NCI-H345 treated with DMSO at 0.1 percent for 48 hours (cell line): ENCODE results near the gene PKP4.

Source experiments
- DNase-seq: peaks from one replicate; lab custom pipeline; 2025; ENCODE audit not compliant: unreplicated experiment; lab: John Stamatoyannopoulos, UW

Gene PKP4

DNA sequence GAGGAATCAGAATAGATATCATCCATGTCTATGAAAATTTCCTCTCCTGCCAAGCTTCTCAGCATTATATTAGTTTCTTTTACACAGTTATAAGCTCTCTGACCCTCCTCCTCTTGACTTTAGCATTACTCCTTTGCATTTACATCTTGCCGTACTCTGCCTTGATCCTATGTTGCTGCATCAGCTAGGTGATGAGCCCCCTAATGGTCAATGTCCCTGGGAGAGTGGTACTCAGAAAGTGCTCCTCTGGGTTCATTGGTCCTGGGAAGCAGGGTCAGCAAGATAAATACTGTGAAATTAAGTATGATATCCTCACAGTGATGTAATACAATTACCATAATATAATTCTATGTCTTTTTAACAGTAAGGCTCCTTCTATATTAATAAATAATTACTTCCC, 74.1 kb downstream of the PKP4 start:
- DNase-seq: no peak

DNA sequence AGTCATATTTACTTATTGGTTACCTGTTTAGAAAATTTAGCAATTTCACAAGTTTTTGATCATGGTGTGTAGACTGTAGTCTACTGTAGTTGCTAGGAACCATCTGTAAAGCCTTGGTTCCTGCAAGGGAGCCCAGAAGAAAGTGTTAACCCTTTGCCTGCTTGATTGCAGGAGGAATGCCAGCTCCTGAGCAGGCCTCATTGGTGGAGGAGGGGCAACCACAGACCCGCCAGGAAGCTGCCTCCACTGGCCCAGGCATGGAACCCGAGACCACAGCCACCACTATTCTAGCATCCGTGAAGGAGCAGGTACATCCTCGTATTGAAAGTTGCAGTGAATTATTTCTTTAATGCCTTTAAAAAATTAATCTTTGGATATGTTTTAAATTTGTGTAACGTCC, 76.3 kb downstream of the PKP4 start:
- DNase-seq: no peak

DNA sequence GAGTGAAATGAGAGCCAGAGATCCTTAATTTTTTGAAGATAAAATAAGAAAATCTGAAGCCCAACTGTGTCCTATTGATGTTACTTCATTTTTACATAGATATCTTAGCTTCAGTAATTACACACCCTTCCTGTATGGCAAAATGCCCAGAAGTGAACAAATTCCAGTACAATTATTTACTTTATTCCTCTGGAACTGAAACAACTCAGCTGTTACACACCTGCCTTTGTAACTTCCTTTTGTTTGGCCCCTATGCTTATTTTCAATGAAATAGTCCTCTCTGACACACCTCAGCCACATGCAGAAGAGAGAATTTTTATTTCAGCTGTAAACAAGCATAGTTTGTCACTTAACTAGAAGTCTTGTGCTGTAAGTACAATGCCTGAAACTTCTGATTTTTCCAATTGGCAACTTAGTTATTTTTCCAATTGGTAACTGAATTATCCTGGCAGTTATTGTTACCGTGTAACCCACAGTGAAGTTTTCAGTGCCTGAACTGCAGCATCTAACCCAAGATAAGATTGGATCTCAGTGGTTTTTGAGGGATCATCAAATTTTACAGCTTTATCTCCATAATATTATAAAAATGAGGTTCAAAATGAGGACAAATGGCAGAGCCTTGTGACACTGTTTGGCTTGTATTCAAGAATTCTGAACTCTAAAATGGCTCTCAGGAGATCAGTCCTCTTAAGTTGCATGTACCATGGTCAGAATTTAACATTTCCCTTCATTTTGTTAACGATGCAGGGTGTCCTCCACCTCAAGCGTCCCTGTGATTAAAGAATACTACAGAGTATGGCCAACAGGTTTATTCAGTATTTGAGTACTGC, 82.6 kb downstream of the PKP4 start:
- DNase-seq: peak; percentile 78

DNA sequence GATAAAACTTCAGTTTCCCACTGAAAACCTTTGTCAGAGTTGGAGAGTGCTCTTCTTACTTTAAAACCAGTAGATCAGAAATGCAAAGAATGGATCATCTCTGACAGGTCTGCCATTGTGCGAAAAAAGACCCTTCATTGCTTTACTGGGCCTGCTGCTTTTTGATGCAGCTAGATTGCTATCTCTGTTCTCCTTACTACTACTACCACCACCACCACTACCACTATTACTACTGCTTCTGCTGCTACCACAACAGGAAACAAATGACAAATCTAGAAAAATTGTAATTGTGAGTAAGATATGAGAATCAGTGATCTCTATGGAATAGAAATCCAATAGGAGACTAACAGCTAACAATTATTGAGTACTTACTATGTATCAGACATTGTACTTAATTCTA, 85.8 kb downstream of the PKP4 start:
- DNase-seq: no peak

DNA sequence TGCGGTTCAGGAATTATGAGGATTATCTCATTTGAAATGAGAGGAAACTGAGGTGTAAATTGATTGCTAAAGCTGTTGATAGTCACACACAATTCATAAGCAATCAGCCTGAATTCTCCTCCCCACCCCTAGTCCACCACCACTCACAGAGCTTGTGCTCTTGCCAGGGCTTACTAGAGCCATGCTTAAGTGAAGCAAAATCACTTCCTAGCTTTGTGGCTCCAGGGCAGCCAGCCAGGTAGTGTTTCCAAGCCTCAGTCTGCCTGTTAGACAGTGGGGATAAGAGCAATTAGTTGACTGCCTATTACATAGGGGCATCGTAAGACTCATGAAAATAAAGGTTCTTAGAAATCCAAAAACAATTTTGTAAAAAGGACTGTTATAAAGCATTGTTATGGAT, 87.2 kb downstream of the PKP4 start:
- no peak for DNase-seq

DNA sequence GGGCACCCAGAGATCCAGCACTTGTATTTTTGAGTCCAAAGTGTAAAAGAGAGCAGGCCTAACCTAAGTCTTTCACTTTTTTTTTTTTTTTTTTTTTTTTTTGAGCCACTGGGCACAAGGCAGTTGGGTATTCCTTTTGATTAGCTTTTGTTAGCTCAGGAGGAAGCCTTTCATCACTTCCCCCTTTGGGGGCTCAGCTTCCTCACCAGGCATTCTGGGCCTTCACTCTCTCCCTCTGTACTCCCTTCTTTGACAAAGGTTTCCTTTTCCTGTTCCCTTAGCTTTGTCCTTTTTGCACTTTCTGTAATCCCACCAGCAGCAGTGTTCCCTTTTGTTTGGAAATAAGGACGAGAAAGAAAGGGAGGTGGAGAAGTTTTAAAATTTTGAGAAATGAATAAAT, 88.2 kb downstream of the PKP4 start:
- DNase-seq: no peak

DNA sequence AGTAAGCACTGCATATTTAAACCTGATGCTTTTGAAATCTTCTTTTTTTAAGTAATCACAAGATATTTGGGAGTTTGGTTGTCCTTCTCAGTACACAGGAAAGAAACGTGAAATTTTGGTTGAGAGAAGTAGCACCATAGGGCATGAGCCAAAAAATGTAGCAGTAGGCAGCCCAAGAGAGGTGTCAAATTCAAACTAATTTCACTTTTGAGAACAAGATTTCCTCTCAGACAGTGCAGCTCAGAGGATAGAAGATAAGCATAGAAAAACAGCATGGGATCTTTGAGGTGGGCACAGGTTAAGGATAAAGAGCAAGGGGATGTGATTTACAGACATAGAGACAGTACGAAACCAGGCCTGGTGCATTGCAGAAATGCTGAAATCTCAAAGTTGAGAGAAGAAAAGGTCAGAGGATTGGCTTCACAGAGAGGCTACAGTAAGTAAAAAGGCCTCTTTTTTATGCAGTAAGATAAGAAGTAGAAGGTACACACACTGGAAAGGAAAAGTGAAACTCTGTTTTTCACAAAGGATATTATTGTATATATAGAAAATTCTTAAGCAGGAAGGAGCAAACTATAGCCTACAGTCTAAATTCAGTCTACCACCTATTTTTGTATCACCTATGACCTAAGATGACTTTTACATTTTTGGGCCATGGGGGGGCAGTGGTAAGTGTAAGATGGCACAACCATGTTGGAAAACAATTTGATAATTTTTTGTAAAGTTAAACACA, 89.8 kb downstream of the PKP4 start:
- no peak for DNase-seq

DNA sequence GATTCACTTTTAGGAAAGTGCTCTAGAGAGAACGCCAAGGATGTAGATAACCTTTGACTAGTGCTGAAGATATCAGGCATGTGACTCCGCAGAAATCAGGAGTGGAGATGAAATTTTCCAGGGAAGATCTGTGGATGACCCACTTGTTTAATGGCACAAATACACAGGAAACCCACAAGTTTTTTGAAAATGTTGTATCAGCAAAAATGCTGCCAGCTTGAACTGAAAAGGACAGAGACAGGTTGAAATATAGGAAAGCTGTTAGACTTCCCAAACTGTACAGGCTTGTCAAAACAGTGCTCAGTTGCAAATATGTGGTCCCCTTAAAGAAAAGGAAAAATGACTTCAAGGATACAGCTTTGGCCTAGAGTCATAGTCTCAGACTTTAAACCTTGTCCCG, 96.5 kb downstream of the PKP4 start:
- no peak for DNase-seq

DNA sequence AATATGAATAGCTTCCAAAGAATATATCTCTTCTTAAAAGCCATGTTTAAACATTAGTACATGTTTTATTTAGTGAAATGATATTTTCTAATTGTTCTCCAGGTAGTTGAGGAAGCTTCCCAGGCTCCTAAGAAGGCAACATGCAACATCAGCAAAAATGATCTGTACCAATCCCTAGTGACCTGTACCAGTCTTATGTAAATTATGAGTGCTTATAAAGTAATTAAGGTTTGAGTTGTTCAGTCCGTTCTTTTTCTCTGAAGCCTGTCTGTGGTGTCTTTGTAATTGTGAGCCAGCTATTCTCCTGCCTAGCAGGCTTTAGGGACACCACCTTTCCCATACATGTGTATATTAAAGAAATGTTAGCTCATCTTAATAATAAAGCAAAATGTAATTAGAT, 98.2 kb downstream of the PKP4 start:
- no peak for DNase-seq

DNA sequence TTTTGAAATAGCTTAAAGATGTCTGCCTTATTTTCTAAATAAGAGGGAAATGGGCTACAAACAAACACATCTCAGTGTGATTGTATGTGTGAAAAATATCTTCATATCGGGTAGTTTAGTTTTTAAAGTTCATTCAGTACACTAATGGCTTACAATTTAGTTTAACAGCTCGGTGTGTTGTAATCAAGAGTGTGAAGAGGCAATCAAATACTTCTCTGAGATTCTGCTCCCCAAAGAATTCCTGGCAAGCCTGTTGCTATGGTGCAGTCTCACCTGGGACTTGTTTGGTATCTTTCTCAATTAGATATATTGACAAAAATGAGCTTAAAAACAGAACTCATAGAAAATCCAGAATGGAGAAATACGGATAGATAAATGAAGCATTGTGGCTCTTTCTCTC, 99.4 kb downstream of the PKP4 start:
- DNase-seq: no peak

DNA sequence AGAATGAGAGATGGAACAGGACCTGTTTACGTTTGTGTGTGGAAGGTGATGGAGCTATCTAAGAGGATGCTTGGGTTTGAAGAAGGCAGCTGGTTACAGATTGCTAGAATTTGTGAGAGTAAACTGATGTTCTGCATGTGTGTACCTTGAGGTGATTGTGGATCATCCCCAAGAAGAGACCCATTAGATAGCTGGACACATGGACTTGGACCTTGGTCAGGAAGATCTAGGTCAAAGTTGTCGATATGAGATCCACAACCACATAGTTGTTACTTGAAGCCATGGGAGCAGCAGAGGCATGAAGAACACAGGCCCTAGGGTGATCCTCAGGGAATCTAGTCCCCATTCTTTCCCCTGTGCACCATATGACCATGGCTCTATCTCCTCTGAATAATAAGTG, 101.0 kb downstream of the PKP4 start:
- DNase-seq: no peak

DNA sequence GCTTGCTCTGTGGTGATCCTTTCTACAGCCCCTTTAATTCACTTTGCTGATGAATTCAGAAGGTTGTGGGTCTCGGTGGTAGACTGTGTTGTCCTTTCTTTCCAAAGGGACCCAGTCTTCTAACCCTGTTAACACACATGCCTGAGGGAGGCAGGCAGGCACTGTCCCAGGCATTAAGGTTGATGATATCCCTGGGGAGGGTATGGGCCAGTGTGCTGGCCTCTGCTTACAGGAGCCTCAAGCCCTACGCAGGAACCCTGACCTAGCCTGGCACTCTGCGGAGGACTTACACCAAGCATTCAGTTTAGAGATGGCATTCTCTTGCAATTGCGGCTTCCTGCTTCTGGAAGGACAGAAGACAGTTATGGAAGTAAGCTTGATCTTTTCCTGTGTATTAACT, 102.5 kb downstream of the PKP4 start:
- no peak for DNase-seq

DNA sequence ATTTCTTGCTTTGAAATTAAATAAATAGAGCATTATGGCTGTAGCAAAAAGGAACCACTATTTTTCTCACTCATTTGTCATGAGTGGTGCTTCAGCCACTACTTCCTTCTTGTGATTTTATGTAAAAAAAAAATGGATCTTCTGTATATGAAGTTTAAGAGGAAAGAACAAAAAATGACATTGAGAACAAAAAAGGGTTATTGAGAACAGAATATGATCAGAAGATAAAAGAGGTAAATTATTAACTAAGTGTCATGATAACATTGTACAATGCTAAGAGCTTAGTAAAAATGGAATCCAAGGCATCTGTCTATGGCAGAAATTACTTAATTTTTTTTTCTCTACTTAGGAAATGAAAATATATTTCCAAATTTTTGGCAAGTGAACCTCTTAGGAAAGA, 103.5 kb downstream of the PKP4 start:
- DNase-seq: no peak

DNA sequence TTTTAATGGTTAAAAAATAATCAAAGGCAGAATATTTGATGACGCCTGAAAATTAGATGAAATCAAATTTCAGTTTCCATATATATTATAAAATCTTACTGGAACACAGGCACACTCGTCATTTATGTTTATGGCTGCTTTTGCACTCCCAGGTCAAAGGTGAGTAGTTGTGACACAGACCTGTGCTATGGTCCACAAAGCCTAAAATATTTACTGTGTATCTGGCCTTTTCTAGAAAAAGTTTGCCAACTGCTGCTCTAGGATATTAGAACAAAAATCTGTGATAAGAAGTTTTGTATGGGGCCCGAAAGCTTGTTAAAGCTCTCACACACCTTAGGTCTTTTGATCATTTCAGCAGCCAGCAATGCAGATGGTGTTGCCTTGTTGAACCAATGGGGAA, 104.3 kb downstream of the PKP4 start:
- no peak for DNase-seq

DNA sequence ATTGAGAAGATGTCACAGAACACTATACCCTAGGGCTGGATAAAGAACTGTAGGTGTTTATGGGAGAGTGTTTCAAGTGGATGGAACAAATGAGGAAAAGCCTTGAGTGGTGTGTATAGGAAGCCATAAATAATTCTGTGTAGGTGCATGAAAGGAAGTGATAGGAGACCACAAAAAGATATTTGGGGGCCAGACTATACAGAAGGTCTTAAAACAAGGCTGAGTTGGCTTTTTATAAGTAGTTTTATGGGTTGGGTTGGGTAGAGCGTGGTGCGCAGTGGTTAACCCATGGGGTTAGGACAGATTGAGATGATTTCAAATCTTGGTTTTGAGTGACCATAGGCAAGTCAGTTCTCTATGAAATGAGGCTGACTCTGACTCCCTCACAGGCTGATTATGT, 110.5 kb downstream of the PKP4 start:
- DNase-seq: no peak

DNA sequence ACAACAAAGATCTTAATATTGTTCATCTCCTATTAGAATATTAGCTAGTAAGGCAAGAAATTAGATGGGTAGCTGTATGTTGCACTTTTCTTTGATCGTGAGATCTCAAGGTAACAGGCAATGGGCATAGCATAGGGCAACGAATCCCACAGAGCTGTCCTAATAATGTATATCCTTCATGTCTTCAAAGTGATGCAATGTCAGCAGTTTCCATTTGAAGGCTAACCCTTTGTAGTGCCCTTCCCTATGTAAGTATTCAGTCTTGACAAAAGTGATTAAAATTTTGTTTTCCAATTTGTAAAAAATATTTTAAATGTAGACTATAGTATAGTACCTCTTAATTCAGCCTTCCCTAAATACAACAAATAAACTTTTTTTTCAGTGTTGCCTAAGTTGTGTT, 112.5 kb downstream of the PKP4 start:
- no peak for DNase-seq

DNA sequence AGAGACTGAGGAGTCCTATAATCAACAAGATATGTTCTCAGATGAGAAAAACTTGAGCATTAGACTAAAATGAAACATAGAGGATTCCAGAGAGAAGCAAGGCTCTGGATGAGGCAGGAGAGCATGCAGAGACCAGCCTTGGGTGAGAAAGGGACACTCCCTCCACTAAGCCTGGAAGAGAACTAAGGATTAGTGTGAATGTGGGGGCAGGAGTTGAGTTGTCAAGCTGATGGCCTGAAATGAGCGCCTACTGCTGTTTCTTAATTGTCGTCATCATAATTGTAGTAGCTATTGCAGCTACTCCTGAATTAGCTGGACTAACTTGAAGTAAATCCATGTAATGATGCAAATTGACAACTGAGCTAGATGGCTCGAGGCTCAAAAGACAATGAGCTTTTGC, 114.1 kb downstream of the PKP4 start:
- no peak for DNase-seq

DNA sequence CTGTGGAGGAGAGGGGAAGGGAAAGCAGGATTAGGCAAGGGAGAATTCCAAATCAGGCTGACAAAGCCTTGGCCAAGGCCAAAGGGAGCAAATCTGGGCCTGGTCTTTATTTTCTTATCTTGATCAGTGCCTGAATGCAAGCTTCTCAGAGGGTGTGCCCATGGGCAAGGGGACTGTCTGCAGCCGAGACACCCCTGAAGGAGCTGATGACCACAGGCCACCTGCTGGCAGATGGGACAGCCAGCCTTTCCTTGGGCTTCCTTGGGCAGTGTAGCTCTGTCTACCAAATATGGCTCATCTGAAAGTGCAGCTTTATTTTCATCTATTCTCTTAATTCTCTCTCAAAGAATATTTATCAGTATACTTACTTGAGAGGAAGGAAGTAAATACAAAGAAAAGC, 117.0 kb downstream of the PKP4 start:
- DNase-seq: no peak

DNA sequence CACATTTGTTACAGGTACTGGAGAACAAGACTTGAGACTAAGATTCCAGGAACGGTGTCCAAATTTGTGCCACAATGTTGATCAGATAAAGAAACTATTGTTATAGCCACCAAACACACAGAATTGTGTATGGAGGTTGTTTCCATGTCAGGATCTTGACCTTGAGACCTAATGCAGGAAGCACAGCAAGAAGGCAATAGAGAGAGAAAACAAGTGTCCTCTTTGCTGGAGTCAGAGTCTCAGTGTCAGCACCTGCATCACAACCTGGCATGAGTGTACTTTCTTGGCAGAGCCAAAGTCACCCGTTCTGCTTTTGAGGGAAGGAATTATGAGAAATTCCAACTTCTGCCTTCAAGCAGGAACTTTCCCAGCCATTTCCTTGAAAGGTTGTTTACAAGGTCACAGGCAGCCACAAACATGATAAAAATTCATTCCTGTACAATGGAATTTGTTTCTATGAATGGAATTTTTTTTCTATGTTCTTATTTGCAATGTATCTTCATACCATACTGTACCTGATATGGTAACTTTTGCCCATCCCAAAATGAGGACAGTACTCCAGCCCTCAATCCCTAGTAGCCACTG, 118.4 kb downstream of the PKP4 start:
- no peak for DNase-seq

DNA sequence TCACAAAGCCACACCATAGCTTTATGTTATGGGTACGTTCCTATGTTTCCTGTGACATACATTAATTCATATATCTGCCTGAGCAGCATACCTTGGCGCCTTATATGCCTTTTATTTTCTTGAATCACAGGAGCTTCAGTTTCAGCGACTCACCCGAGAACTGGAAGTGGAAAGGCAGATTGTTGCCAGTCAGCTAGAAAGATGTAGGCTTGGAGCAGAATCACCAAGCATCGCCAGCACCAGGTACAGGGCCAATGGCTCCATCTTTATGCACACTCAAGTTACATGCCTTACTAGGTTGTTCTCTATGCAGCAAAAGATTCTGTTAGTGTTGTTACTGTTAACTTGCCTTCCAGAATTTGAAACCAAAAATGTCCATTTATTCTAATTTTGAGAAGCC, 120.4 kb downstream of the PKP4 start:
- DNase-seq: no peak

DNA sequence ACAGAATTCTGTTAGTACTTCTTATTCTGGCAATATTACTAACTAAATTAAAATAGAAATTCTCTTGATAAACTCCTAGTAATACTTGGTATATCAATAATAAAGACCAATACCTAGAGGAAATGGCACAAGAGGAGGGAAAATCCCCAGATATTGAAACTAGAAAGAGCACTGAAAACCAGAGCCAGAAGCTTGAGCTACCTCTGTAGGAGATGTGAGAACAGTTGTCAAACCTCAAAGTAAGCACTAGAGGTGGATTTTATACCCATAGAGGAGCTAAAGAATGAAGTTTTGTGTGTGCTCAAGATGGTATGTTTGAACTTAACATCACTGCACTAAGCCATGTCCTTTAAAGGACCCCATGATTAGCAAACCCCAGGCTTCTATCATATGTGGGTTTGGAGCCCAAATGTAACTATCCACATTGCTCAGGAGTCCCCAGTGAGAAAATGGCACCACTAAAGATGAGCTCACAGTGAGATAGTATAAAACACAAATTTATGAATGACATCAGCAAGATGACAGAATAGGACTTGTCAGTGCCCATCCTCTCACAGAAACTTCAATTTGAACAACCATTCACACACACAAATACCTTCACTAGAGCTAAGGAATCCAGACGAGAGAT, 122.1 kb downstream of the PKP4 start:
- DNase-seq: no peak

DNA sequence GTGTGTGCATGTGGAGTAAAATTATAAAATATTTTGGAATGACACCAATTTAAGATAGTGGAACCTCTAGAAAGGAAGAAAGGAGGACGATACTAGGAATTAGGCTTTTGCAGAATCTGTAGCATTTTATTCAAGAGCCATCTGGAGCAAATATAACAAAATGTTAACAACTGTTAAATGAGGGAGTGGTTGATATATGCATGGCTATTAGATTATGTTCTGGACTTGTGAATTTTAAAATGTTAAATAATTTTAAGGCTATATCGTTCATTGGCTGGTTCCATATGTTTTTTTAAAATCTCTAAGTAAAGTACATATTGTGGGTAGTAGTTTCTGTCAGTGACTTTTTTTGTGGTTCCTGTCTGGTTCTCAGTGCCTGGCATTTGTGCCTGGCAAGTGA, 123.2 kb downstream of the PKP4 start:
- no peak for DNase-seq
